HTERT RPE-1 (cell line): ENCODE results near the gene CCL22.
"Not testable (repeated sequence)": the region's sequence is repeated elsewhere in the genome, so short reads cannot be mapped to it uniquely, and the experiment has no call there.

Source experiments
- in situ Hi-C: fragments of 300-500 bp; cut with MboI; formaldehyde crosslinking; loops from 4 replicates; pipeline ENCODE4 v1.14.3; 2020; ENCODE audit warnings: low sequenced_read_pairs

Gene CCL22

DNA sequence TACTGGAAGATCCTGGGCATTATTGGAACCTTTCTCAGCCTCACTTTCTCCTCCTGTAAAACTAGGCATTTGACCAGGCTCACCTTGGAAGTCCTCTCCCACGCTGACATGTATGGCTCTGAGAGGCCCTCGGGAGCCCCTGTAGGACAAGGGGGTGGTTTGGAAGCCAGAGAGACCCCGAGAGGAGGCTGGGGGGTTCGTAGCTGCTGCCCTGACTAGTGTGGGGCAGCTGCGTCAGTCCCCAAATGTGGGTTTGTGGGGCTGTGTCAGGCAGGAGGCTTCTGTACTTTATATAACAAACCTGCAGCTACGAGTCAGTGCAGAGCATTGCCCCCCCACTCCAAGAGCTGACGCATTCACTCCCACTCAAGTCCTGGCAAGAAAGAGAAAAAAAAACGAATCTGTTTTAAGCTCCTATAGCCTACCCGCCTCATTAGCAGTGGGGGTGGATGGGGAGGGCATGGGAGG is 15.5 kb downstream of the CCL22 start:
- in situ Hi-C loops: no loop called here

- in situ Hi-C loops: not testable (repeated sequence)
These were observed 16.4 kb downstream of the CCL22 start for GRCh38 chr16:57374925-57375465.

DNA sequence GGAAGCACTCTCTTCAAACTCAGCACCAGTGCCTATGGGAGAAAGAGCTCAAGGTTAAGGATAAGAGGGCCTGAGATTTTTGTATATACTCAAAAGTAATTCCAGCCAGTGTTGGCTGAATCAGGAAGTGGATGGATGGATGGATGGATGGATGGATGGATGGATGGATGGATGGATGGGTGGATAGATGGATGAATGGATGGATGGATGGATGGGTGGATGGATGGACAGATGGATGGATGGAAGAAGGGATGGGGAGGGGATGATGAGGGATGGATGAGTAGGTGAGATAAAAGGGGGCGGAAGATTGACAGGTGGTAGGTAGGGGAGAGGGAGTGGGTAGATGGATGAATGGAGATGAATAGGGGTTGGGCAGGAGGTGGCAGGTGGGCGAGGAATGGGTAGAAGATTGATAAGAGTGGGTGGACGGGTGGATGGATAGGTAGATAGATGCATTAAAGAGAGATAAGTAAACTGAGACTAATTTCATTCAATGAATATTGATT is 17.8 kb downstream of the CCL22 start:
- in situ Hi-C loops: no loop called here

GRCh38 chr16:57377080-57377841 is 18.7 kb downstream of the CCL22 start:
- in situ Hi-C loops: no loop called here

- in situ Hi-C loops: no loop called here
These were observed 21.0 kb downstream of the CCL22 start for GRCh38 chr16:57379579-57379978.

GRCh38 chr16:57380671-57381462 is 22.3 kb downstream of the CCL22 start:
- in situ Hi-C loops: no loop called here

GRCh38 chr16:57381791-57382534 is 23.4 kb downstream of the CCL22 start:
- in situ Hi-C loops: no loop called here

- in situ Hi-C loops: no loop called here
These were observed 24.1 kb downstream of the CCL22 start for GRCh38 chr16:57382535-57383275.

DNA sequence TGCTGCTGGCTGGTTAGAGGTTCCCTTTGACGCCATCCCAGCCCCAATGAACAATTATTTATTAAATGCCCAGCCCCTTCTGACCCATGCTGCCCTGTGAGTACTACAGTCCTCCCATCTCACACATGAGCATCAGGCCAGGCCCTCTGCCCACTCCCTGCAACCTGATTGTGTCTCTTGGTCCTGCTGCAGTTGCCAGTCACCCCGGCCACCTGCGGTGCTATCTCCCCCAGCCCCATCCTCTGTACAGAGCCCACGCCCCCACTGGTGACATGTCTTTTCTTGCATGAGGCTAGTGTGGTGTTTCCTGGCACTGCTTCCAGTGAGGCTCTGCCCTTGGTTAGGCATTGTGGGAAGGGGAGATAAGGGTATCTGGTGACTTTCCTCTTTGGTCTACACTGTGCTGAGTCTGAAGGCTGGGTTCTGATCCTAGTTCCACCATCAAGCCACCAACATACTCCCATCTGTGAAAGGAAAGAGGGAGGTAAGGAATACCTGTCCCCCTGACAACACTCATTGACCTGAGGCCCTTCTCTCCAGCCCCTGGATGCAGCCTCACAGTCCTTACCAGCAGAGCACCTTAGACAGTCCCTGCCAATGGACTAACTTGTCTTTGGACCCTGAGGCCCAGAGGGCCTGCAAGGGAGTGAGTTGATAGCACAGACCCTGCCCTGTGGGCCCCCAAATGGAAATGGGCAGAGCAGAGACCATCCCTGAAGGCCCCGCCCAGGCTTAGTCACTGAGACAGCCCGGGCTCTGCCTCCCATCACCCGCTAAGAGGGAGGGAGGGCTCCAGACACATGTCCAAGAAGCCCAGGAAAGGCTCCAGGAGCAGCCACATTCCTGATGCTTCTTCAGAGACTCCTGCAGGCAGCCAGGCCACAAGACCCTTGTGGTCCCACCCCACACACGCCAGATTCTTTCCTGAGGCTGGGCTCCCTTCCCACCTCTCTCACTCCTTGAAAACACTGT is 25.0 kb downstream of the CCL22 start:
- in situ Hi-C loops: no loop called here

DNA sequence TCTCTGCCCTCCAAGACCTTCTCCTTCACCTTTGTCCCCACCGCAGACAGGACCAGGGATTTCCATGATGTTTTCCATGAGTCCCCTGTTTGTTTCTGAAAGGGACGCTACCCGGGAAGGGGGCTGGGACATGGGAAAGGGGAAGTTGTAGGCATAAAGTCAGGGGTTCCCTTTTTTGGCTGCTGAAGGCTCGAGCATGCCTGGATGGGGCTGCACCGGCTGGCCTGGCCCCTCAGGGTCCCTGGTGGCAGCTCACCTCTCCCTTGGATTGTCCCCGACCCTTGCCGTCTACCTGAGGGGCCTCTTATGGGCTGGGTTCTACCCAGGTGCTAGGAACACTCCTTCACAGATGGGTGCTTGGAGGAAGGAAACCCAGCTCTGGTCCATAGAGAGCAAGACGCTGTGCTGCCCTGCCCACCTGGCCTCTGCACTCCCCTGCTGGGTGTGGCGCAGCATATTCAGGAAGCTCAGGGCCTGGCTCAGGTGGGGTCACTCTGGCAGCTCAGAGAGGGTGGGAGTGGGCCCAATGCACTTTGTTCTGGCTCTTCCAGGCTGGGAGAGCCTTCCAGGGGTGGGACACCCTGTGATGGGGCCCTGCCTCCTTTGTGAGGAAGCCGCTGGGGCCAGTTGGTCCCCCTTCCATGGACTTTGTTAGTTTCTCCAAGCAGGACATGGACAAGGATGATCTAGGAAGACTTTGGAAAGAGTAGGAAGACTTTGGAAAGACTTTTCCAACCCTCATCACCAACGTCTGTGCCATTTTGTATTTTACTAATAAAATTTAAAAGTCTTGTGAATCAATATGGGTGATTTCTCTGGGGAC is 25.9 kb downstream of the CCL22 start:
- in situ Hi-C loops: no loop called here

GRCh38 chr16:57385083-57385482 is 26.5 kb downstream of the CCL22 start:
- in situ Hi-C loops: no loop called here

GRCh38 chr16:57386381-57386951 is 27.9 kb downstream of the CCL22 start:
- in situ Hi-C loops: no loop called here

DNA sequence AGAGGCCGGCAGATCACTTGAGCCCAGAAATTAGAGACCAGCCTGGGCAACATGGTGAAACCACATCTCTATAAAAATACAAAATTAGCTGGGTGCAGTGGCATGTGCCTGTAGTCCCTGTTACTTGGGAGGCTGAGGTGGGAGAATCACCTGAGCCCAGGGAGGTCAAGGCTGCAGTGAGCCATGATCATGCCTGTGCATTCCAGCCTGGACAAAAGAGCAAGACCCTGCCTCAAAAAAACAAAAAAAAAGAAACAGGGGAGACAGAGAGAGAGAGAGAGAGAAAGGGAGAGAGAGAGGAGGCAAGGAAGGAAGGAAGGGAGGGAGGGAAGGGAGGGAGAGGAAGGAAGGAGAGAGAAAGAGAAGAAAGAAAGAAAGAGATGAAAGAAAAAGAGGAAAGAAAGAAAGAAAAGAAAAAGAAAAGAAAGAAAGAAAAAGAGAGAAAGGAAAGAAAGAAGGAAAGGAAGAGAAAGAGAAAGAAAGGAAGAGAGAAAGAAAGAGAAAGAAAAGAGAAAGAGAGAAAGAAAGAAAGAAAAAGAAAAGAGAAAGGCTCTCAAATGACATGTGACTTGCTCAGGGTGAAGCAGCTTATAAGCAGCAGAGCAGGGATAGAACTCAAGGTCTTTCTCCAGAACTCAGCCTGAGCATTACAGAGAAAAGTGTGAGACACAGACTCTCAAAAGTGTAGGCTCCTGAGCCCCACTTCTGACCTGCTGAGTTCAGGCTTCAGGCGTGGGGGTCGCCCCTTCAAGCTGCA is 29.2 kb downstream of the CCL22 start:
- in situ Hi-C loops: no loop called here

GRCh38 chr16:57388359-57389086 is 29.9 kb downstream of the CCL22 start:
- in situ Hi-C loops: no loop called here

DNA sequence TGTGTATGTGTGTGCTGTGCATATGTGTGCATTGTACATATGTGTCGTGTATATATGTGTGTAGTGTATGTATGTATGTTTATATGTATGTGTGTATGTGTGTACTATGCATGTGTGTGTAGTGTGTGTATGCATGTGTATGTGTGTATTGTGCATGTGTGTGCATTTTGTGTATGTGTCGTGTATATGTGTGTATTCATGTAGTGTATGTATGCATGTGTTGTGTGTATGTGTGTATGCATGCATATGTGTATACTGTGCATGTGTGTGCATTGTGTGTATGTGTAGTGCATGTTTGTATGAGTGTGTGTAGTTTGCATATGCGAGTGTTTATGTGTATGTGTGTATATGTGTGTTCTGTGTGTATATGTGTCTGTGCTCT is 30.5 kb downstream of the CCL22 start:
- in situ Hi-C loops: no loop called here

- in situ Hi-C loops: no loop called here
These were observed 32.2 kb downstream of the CCL22 start for GRCh38 chr16:57390636-57391295.
